GM13976 (cell line): ENCODE data around the gene C20orf173.

Experiments used
- DNase-seq: peaks from one replicate; pipeline ENCODE4 v3.0.0; 2012; ENCODE audit warnings: low spot score
- CTCF ChIP-seq: IDR thresholded peaks from 2 replicates; pipeline ENCODE4 v1.5.1; 2012; ENCODE audit warnings: borderline replicate concordance, mild to moderate bottlenecking; ENCODE audit not compliant: insufficient read depth; ENCODE audit errors: extremely low read depth, missing control alignments, control extremely low read depth
- in situ Hi-C: fragments of 300-500 bp; cut with MboI; formaldehyde crosslinking; loops from one replicate; pipeline ENCODE4 v1.12.0; 2022; ENCODE audit warnings: low sequenced_read_pairs, mixed read lengths, inconsistent platforms; ENCODE audit not compliant: unreplicated experiment

Gene C20orf173

GRCh38 chr20:35529552-35529951, at the start of gene C20orf173:
Gene C20orf173 (minus strand): TSS chr20:35529652. CDS start chr20:35529373, 279 bp downstream.
- no peak for DNase-seq
- TF ChIP-seq CTCF, result no peak
- in situ Hi-C loops, result no loop called here

- TF ChIP-seq CTCF, result no peak
- in situ Hi-C loops, result no loop called here
Measured at GRCh38 chr20:35579196-35579595, 49.7 kb upstream of the C20orf173 start.

DNA sequence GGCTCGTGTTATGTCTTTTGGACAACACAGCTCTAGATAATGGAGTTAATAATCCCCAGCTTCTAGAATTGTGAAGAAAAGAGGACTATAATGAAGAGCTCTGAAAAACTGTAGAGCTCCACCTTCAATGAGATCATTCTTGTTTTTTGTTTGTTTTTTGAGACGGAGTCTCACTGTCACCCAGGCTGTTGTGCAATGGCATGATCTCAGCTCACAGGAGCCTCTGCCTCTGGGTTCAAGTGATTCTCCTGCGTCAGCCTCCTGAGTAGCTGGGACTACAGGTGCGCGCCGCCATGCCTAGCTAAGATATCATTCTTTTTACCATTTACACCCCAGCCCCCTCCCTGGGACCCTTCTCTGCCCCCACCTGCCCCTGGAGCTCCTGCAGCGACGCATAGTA, 49.0 kb upstream of the C20orf173 start:
- no peak for TF ChIP-seq CTCF
- in situ Hi-C loops, result no loop called here
- no peak for DNase-seq

More at GRCh38 chr20:35579196-35579595, 49.7 kb upstream of the C20orf173 start:
- DNase-seq, result no peak

DNA sequence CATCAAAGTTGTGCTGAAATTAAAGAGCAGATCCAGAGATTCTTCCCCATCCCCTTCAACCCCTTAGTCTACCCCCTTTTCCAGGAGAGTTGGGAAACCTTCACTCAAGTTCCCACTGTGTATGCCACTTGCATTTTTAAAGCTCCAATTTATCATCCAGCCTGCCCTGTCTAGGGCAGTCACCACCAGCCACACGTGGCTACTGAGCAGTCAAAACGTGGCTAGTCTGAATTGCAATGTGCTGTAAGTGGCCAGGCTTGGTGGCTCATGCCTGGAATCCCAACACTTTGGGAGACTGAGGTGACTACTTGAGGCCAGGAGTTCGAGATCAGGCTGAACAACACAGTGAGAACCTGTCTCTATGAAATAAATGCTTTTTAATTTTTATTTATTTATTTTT, 47.4 kb upstream of the C20orf173 start:
- TF ChIP-seq CTCF, result no peak
- DNase-seq, result no peak
- in situ Hi-C loops, result no loop called here

DNA sequence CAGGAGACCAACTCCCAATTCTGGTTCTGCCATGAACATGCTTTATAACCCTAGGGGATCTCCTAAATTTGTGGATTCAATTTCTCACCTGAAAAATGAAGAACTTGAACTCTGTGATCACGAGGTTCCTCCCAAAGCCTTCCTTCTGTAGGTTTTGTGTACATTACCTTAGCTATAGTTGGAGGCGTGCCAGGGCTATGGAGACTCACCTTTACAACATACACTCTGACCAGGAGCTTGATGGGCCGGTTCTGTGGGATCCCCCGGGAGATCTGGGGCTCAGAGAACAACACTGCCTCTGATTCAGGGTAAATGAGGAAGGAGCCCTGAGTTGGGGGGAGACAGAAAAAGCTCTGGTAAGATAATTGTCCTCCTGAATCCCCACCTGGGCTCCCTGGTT, 46.5 kb upstream of the C20orf173 start:
- in situ Hi-C loops, result no loop called here
- DNase-seq, result no peak
- TF ChIP-seq CTCF, result no peak

DNA sequence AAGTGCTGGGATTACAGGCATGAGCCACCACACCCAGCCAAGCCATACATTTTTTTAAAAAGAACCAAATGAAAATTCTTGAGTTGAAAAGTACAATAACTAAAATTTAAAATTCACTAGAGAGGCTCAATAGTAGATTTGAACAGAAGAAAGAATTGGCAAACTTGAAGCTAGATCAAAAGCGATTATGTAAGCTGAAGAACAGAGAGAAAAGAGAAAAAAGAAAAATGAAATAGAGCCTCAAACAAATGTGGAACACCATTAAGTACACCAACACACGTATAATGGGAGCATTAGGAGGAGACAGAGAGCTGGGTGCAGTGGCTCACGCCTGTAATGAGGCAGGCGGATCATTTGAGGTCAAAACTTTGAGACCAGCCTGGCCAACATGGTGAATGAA, 43.4 kb upstream of the C20orf173 start:
- TF ChIP-seq CTCF, result no peak
- DNase-seq, result no peak
- in situ Hi-C loops, result no loop called here

DNA sequence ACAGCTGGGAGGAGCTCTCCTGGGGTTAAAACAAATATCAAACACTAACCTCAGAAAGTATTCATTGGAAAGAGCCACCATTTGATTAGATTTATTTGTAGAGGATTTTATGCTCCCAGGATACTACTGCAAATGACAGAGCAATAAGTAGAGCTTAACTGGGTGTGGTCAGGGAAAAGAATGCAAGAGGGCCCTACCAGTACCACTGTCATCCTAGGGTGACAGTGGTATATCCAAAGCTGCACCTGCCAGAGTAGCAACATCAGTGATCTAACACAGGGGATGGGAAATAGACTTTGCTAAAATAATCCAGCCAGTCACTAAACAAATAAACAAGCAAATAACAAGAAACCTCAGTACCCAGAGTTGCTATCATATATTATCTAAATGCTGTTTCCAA, 42.1 kb upstream of the C20orf173 start:
- DNase-seq, result no peak
- in situ Hi-C loops, result no loop called here
- TF ChIP-seq CTCF, result no peak
